ENCODE results near the gene CTNNA2. TPM values are rescaled to one million over a fixed set of nuclear protein-coding genes. Genes with fewer than 3 reads are reported as not detected.

The CTNNA2 gene
- total and polyA plus RNA-seq, 2 of the 8 experiments (the other 6 are each of a cell fraction or from before 2014, with no cell fraction given), result 3.9 to 9.0 TPM

DNA sequence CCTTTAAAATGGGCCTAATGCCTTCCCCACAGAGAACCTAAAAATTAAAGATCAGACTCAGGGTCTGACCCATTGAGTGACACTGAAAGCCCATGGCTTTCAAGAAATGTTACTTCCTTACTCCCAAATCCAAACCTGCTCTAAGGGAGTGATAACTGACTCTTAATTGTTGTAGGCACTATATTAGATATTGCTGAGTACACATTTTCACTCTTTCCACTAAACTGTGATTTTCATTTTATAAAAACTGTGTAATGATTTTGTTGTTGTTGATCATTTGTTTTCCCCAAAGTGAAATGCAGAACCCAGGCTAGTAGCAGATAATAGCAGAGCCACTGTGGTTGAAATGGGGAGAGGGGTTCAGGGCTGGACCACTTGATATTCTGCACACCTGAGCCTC, 704.6 kb downstream of the CTNNA2 start:
- no peak overlapping the region for H3K56ac ChIP-seq (replicated peaks; ENCODE audit: insufficient read length, low read depth, low read length)
- no peaks in the 10 kb centered on the region for H3K79me2 ChIP-seq (ENCODE audit: control insufficient read depth in 1 of 2, insufficient read depth in 2 of 2, low read length in 2 of 2)
- no peaks in the 10 kb centered on the region for H4K20me1 ChIP-seq (replicated peaks in 1 of 2; ENCODE audit: control insufficient read depth in 1 of 2, insufficient read depth in 2 of 2, low read length in 2 of 2)
- no peak overlapping the region for H4K5ac ChIP-seq (ENCODE audit: insufficient read length, low read depth, low read length)
- H3K4me1 ChIP-seq (replicated peaks in 1 of 4; ENCODE audit: control insufficient read depth in 3 of 4, insufficient read depth in 4 of 4, low read length in 3 of 4), result no peaks in the 10 kb centered on the region
- DNase-seq (ENCODE audit: low read depth in 1 of 2, low spot score in 2 of 2) (no peak), FAIRE-seq (no peak)
- no peak overlapping the region for H2BK20ac ChIP-seq (ENCODE audit: low read length)
- H3K23me2 ChIP-seq (ENCODE audit: low read depth, low read length), result no peaks in the 10 kb centered on the region; the same call in 1 of the 2 replicates
- H2BK5ac ChIP-seq (ENCODE audit: low read depth, low read length), result no peak overlapping the region
- H3K4me3 ChIP-seq (ENCODE audit: extremely low read depth in 1 of 4, insufficient read depth in 2 of 4, low read depth in 3 of 4, low read length in 4 of 4), result no peak overlapping the region
- H3K4ac ChIP-seq (replicated peaks; ENCODE audit: insufficient read length, low read depth, low read length), result no peak overlapping the region
- H4K8ac ChIP-seq (ENCODE audit: extremely low read depth, insufficient read depth, low read length), result no peak overlapping the region
- no peak overlapping the region for H3K4me2 ChIP-seq (ENCODE audit: insufficient read depth in 1 of 2, low read depth in 2 of 2, low read length in 2 of 2)
- ChIA-PET POLR2A (ENCODE audit: partially characterized antibody) (interaction anchor here (0.7 kb wide), 1 partner anchor 165 kb away, joined by 3 read pairs; no protein-coding TSS in a partner anchor), CTCF (ENCODE audit: partially characterized antibody) (interaction anchor here (3.3 kb wide), 1 partner anchor 21 kb away, joined by 18 read pairs; no protein-coding TSS in a partner anchor)
- H3K14ac ChIP-seq (ENCODE audit: insufficient read length), result no peak overlapping the region
- no peak overlapping the region for H3K23ac ChIP-seq (ENCODE audit: insufficient read length)
- no peak overlapping the region for H2BK120ac ChIP-seq (replicated peaks; ENCODE audit: low read depth, low read length)
- H3K79me1 ChIP-seq (ENCODE audit: low read depth, low read length), result no peaks in the 10 kb centered on the region
- H3K9ac ChIP-seq (replicated peaks in 1 of 4; ENCODE audit: extremely low read depth in 1 of 4, low read depth in 3 of 4, low read length in 3 of 4), result no peak overlapping the region
- H3K27me3 ChIP-seq (replicated peaks in 1 of 4; ENCODE audit: control insufficient read depth in 3 of 4, extremely low read depth in 1 of 4, insufficient read depth in 3 of 4, low read length in 3 of 4), result no peaks in the 10 kb centered on the region
- peaks cover 14% of the 10 kb centered on the region in 2 experiments for H3K9me3 ChIP-seq (ENCODE audit: insufficient read depth in 2 of 2, low read depth in 1 of 2, low read length in 1 of 2)
- no peak overlapping the region for H3K27ac ChIP-seq (ENCODE audit: low read depth, low read length)
- H4K91ac ChIP-seq (replicated peaks; ENCODE audit: insufficient read length, low read length), result no peak overlapping the region
- H2BK15ac ChIP-seq (ENCODE audit: low read length), result no peak overlapping the region
- H2AFZ ChIP-seq (ENCODE audit: low read length), result no peak overlapping the region
- 0 out of 8 replicates have a peak, but pooled peaks cover 0 to 3% (median 0%) of the 10 kb centered on the region in 4 experiments for H3K36me3 ChIP-seq (ENCODE audit: control insufficient read depth in 2 of 4, insufficient read depth in 4 of 4, low read length in 3 of 4)
- H2BK12ac ChIP-seq (ENCODE audit: low read depth, low read length), result no peak overlapping the region
- no peak overlapping the region for H2AK5ac ChIP-seq (ENCODE audit: low read depth, low read length)
- H3K18ac ChIP-seq (ENCODE audit: extremely low read depth, low read length), result no peak overlapping the region
- TF ChIP-seq CREB1 (IDR thresholded peaks at IDR 0.05) (no peak), BCL11A (IDR thresholded peaks at IDR 0.05; ENCODE audit: low read depth in 2 of 2, low read length in 2 of 2) (no peak), SUZ12 (IDR thresholded peaks at IDR 0.05; ENCODE audit: low read length) (no peak), YY1 (IDR thresholded peaks at IDR 0.05; ENCODE audit: low read depth, low read length) (no peak), KDM1A (IDR thresholded peaks at IDR 0.05; ENCODE audit: borderline replicate concordance, low read length) (no peak), RNF2 (IDR thresholded peaks at IDR 0.05; ENCODE audit: borderline replicate concordance, low read depth, low read length, missing control alignments, poor library complexity, severe bottlenecking) (no peak), RXRA (IDR thresholded peaks at IDR 0.05; ENCODE audit: insufficient read depth, low read depth, low read length) (no peak), EP300 (IDR thresholded peaks at IDR 0.05; ENCODE audit: borderline replicate concordance in 1 of 2, low read depth in 2 of 2, low read length in 2 of 2) (no peak), NRF1 (IDR thresholded peaks at IDR 0.05; ENCODE audit: low read depth, low read length) (no peak), CBX8 (IDR thresholded peaks at IDR 0.05; ENCODE audit: borderline replicate concordance, low read depth, low read length) (no peak), SIX5 (IDR thresholded peaks at IDR 0.05; ENCODE audit: low read depth, low read length) (no peak), SP2 (IDR thresholded peaks at IDR 0.05; ENCODE audit: low read length) (no peak), SP1 (IDR thresholded peaks at IDR 0.05; ENCODE audit: low read depth, low read length) (no peak)
- TF ChIP-seq, protein P1, sequence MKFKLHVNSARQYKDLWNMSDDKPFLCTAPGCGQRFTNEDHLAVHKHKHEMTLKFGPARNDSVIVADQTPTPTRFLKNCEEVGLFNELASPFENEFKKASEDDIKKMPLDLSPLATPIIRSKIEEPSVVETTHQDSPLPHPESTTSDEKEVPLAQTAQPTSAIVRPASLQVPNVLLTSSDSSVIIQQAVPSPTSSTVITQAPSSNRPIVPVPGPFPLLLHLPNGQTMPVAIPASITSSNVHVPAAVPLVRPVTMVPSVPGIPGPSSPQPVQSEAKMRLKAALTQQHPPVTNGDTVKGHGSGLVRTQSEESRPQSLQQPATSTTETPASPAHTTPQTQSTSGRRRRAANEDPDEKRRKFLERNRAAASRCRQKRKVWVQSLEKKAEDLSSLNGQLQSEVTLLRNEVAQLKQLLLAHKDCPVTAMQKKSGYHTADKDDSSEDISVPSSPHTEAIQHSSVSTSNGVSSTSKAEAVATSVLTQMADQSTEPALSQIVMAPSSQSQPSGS (IDR thresholded peaks at IDR 0.05; ENCODE audit: low read length), result no peak

Measured in H1 (cell line).